ENCODE results near the gene ASCC3. TPM values are rescaled to one million over a fixed set of nuclear protein-coding genes. Genes with fewer than 3 reads are reported as not detected.
"Not testable (repeated sequence)": the region's sequence is repeated elsewhere in the genome, so short reads cannot be mapped to it uniquely, and the experiment has no call there.

ASCC3 gene
- total and polyA plus RNA-seq, 7 donors, result 6.0 to 27.1 (median 22.4) TPM

DNA sequence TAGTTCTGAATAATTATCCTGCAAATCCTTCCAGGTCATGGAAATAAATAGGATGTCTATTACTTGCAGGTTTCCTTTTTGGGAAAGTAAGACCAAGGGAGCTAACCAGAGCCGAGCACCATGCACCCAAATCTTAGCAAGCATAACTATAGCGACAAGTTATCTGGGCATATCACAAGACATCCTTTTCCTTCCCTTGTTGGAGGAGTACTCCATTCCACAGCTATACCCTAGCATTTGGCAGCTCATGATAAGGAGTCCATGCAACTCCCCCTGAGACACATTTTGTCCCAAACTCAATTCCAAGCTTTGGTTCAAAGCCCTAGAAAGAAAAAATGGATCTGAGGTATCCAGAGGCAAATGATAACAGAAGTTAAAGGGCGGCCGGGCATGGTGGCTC, 16.5 kb upstream of the ASCC3 start:
- DNase-seq, result no peak
- H3K9me3 ChIP-seq, result peaks cover 0 to 3% (median 0%) of the 10 kb centered on the region in 4 donors
- no peaks in the 10 kb centered on the region for H3K4me1 ChIP-seq
- WGBS, 2 donors, result 96 to 98% methylated on average over 4 of the region's 4 CpGs
- no peaks in the 10 kb centered on the region for H3K36me3 ChIP-seq
- no peak overlapping the region for H3K4me3 ChIP-seq
- H3K27ac ChIP-seq, result no peak overlapping the region
- no peak for TF ChIP-seq EP300 (IDR thresholded peaks at IDR 0.05)
- TF ChIP-seq, protein P1, sequence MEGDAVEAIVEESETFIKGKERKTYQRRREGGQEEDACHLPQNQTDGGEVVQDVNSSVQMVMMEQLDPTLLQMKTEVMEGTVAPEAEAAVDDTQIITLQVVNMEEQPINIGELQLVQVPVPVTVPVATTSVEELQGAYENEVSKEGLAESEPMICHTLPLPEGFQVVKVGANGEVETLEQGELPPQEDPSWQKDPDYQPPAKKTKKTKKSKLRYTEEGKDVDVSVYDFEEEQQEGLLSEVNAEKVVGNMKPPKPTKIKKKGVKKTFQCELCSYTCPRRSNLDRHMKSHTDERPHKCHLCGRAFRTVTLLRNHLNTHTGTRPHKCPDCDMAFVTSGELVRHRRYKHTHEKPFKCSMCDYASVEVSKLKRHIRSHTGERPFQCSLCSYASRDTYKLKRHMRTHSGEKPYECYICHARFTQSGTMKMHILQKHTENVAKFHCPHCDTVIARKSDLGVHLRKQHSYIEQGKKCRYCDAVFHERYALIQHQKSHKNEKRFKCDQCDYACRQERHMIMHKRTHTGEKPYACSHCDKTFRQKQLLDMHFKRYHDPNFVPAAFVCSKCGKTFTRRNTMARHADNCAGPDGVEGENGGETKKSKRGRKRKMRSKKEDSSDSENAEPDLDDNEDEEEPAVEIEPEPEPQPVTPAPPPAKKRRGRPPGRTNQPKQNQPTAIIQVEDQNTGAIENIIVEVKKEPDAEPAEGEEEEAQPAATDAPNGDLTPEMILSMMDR (IDR thresholded peaks at IDR 0.05), result no peak
- TF ChIP-seq POLR2A (IDR thresholded peaks at IDR 0.05), result no peak
- no peak for TF ChIP-seq POLR2AphosphoS5 (IDR thresholded peaks at IDR 0.05)
- H3K27me3 ChIP-seq, result no peaks in the 10 kb centered on the region
- intact Hi-C loops (cut with DNase I), result no loop called here

DNA sequence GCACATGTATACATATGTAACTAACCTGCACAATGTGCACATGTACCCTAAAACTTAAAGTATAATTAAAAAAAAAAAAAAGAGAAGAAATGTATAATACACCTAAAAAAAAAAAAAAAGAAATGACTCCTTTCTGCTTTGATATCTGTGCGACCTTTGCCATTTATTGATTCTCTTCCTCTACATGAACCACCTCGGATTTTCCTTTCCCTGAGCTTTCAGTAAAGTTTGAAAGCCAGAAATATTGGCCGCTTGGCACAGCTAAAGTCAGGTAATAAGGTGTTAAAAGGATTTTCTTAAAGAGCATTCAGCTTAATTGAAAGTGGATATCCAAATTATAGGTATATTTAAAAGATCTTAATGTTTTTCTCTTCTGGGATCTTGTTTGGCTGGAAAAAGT, 12.6 kb upstream of the ASCC3 start:
- Histone ChIP-seq H3K4me3 (no peak overlapping the region), H3K36me3 (no peaks in the 10 kb centered on the region), H3K27me3 (no peaks in the 10 kb centered on the region), H3K9me3 (peaks cover 0 to 3% (median 0%) of the 10 kb centered on the region in 4 donors), H3K4me1 (no peaks in the 10 kb centered on the region), H3K27ac (no peak overlapping the region)
- WGBS, 2 donors, result 94 to 95% methylated on average over 3 of the region's 3 CpGs
- intact Hi-C loops (cut with DNase I), result no loop called here
- no peak for TF ChIP-seq POLR2AphosphoS5 (IDR thresholded peaks at IDR 0.05)
- TF ChIP-seq, protein P1 (IDR thresholded peaks at IDR 0.05), result no peak
- TF ChIP-seq EP300 (IDR thresholded peaks at IDR 0.05), result no peak
- TF ChIP-seq POLR2A (IDR thresholded peaks at IDR 0.05), result no peak
- DNase-seq, result no peak

DNA sequence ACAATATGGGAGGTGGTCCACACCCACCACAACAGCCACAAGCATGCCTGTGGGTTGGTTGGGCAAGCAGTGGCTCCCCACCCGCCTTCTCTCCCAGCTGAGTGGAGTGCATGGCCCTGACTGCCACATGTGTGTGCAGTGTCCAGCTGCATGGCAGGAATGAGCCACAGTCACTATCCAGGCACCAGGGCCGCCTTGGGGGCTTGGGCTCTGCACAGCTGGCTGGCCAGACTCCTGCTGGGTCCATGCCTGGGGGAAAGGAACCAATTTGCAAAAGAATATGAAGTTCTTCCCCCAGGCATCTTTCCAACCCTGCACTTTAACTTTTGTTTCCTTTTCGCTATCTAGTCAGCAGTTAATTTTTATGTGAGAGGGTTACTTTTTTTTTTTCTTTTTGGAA, 11.6 kb upstream of the ASCC3 start:
- 76 to 80% methylated on average over 3 of the region's 3 CpGs for WGBS, 2 donors
- Histone ChIP-seq H3K27ac (no peak overlapping the region), H3K4me1 (no peaks in the 10 kb centered on the region), H3K4me3 (no peak overlapping the region), H3K36me3 (no peaks in the 10 kb centered on the region), H3K9me3 (no peaks in the 10 kb centered on the region), H3K27me3 (no peaks in the 10 kb centered on the region)
- no peak for TF ChIP-seq POLR2A (IDR thresholded peaks at IDR 0.05)
- TF ChIP-seq, protein P1 (IDR thresholded peaks at IDR 0.05), result no peak
- no peak for TF ChIP-seq EP300 (IDR thresholded peaks at IDR 0.05)
- TF ChIP-seq POLR2AphosphoS5 (IDR thresholded peaks at IDR 0.05), result no peak
- intact Hi-C loops (cut with DNase I), result no loop called here
- no peak for DNase-seq

DNA sequence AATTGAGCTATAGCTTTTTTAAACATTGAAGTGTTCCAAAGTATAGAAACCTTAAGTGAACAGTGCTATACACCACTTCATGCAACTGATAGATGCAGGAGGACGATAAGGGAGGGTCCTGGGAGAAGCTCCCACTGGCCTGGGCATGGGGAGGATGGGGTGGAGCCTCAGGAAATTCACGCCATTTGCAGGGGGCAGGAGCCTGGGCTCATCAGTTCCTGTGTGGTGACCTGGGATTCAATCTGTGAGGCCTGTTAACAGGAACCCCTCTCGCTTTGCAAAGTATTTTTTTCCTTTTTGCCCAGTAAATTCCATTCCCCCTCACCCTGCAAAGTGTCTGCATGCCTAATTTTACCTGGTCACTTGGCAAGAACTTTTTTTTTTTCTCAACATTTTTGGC, 11.0 kb upstream of the ASCC3 start:
- Histone ChIP-seq H3K9me3 (no peaks in the 10 kb centered on the region), H3K27ac (no peak overlapping the region), H3K36me3 (no peaks in the 10 kb centered on the region), H3K27me3 (no peaks in the 10 kb centered on the region), H3K4me3 (no peak overlapping the region), H3K4me1 (no peaks in the 10 kb centered on the region)
- WGBS, 2 donors, result 88 to 90% methylated on average over 3 of the region's 3 CpGs
- TF ChIP-seq, protein P1 (IDR thresholded peaks at IDR 0.05), result no peak
- TF ChIP-seq EP300 (IDR thresholded peaks at IDR 0.05) (no peak), POLR2A (IDR thresholded peaks at IDR 0.05) (no peak)
- intact Hi-C loops (cut with DNase I), result no loop called here
- DNase-seq, result no peak

DNA sequence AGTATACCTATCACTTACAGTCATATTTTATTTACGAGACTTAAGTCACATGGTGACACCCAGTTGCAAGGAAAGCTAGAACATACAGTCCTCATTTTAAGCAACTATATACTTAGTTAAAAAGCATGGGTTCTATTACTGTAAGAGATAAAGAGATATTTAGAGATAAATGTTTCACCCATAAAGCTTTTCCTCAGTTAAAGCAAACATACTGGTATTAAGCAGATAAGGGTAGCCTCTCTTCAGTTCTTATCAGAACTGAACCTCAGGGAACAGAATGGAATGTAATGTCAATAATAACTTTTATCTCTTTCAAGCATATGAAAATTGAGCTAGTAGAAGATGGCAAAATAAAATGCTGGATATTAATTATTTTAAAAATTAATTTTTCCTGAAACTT, 9.9 kb upstream of the ASCC3 start:
- Histone ChIP-seq H3K9me3 (no peaks in the 10 kb centered on the region), H3K4me3 (no peak overlapping the region), H3K36me3 (no peaks in the 10 kb centered on the region), H3K27me3 (no peaks in the 10 kb centered on the region), H3K4me1 (no peaks in the 10 kb centered on the region), H3K27ac (no peak overlapping the region)
- DNase-seq, result no peak
- WGBS, 2 donors, result 91 to 93% methylated on average over 1 of the region's 1 CpG
- intact Hi-C loops (cut with DNase I), result no loop called here
- TF ChIP-seq POLR2AphosphoS5 (IDR thresholded peaks at IDR 0.05), result no peak
- TF ChIP-seq POLR2A (IDR thresholded peaks at IDR 0.05), result no peak
- no peak for TF ChIP-seq EP300 (IDR thresholded peaks at IDR 0.05)
- TF ChIP-seq, protein P1 (IDR thresholded peaks at IDR 0.05), result no peak

DNA sequence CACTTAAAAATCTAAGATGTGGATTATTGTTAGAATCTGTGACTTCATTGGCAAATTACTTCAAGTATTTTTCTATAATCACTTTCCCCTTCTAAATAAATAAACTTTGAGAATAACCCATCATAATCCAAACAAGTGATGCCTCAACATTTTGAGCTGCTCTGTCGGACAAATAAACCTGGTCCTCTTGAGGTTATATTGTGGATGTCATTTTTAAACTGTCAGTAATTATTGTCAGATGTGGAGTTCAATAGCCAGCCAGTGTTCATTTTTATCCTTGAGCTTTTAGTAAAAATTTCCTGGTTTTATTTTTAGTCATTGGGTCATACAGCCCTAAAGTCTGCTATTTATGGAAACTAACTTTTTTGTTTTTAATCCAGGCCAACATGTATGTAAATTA, 9.5 kb upstream of the ASCC3 start:
- intact Hi-C loops (cut with DNase I); H3K36me3 ChIP-seq; H3K9me3 ChIP-seq; DNase-seq; H3K4me3 ChIP-seq; H3K27me3 ChIP-seq; H3K4me1 ChIP-seq; H3K27ac ChIP-seq: not testable (repeated sequence)
- 76 to 79% methylated on average over 1 of the region's 1 CpG for WGBS, 2 donors
